ENCODE results near the gene RB1. TPM values are rescaled to one million over a fixed set of nuclear protein-coding genes. Genes with fewer than 3 reads are reported as not detected.
A peak's percentile ranks its signal among the peaks of the same experiment; 100 is the strongest.

The RB1 gene
- total RNA-seq, 2 donors from 2014 or later: 26.5 to 48.1 TPM

DNA sequence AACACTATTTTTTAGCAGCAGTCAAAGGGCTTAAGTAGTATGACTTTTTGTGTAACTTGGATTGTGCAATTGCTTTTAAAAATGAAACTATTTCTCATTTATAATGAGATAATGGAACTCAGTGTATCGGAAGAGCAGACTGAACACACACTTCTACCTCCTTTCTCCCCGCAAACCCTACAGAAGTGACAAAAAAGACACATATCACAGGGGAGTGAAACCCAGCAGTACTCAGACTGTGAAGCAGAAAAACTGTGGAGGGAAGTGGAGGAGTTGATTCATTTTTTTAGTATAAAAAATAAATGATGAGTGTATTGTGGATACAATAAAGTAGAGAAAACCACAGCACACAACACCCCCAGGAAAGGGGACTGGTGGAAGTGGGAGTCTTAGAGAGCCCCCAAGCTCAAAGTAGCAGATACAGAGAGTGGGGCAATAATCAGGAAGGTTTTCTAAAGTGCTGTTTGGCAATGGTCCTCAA lies 99.6 kb downstream of the RB1 start:
- no peak for TF ChIP-seq CTCF (IDR thresholded peaks at IDR 0.05)
- peak overlapping the region; percentile 71 to 78 for H3K27ac ChIP-seq
- H3K36me3 ChIP-seq: no peaks in the 10 kb centered on the region
- no peak for DNase-seq (ENCODE audit: low spot score)
- no peak for ATAC-seq (ENCODE audit: insufficient number of reproducible peaks, low FRiP score, low read depth)
- H3K4me3 ChIP-seq: peak overlapping the region; percentile 43
- H3K9me3 ChIP-seq: no peaks in the 10 kb centered on the region
- no peaks in the 10 kb centered on the region for H3K27me3 ChIP-seq (replicated peaks; ENCODE audit: insufficient read depth)
- peaks cover 49 to 83% of the 10 kb centered on the region in 2 donors for H3K4me1 ChIP-seq (ENCODE audit: control insufficient read depth in 1 of 2, low read depth in 2 of 2)

DNA sequence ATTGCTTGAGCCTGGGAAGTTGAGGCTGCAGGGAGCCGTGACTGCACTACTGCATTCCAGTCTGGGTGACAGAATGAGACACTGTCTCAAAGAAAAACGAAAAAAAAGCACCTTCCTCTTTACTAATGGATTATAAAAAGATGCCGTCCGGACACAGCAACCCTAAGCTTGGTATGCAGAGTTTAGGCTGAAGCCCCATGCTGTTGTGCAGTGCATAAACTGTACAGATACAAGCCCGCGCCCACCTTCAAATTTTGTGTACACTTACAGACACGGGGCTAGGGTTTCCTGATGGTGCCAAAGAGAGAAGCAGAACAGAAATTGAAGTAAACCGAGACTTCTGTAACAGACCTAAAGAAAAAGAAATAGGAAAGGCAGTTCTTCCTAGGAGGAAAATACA lies 100.4 kb downstream of the RB1 start:
- H3K4me3 ChIP-seq: no peak overlapping the region
- DNase-seq (ENCODE audit: low spot score) (no peak), ATAC-seq (ENCODE audit: insufficient number of reproducible peaks, low FRiP score, low read depth) (no peak)
- no peaks in the 10 kb centered on the region for H3K9me3 ChIP-seq
- no peaks in the 10 kb centered on the region for H3K36me3 ChIP-seq
- no peaks in the 10 kb centered on the region for H3K27me3 ChIP-seq (replicated peaks; ENCODE audit: insufficient read depth)
- H3K4me1 ChIP-seq (ENCODE audit: control insufficient read depth in 1 of 2, low read depth in 2 of 2): peaks cover 41 to 84% of the 10 kb centered on the region in 2 donors
- H3K27ac ChIP-seq: peak overlapping the region; percentile 71 to 78
- no peak for TF ChIP-seq CTCF (IDR thresholded peaks at IDR 0.05)

GRCh38 chr13:48404952-48405351 lies 101.4 kb downstream of the RB1 start:
- Histone ChIP-seq H3K4me3 (no peak overlapping the region), H3K27ac (peak overlapping the region in 1 of 2 donors; percentile 71), H3K36me3 (no peaks in the 10 kb centered on the region), H3K27me3 (replicated peaks; ENCODE audit: insufficient read depth) (no peaks in the 10 kb centered on the region), H3K4me1 (ENCODE audit: control insufficient read depth in 1 of 2, low read depth in 2 of 2) (peaks cover 32 to 79% of the 10 kb centered on the region in 2 donors), H3K9me3 (no peaks in the 10 kb centered on the region)
- TF ChIP-seq CTCF (IDR thresholded peaks at IDR 0.05): no peak
- no peak for ATAC-seq (ENCODE audit: insufficient number of reproducible peaks, low FRiP score, low read depth)
- no peak for DNase-seq (ENCODE audit: low spot score)

GRCh38 chr13:48405875-48406274 lies 102.3 kb downstream of the RB1 start:
- DNase-seq (ENCODE audit: low spot score) (no peak), ATAC-seq (ENCODE audit: insufficient number of reproducible peaks, low FRiP score, low read depth) (no peak)
- H3K27me3 ChIP-seq (replicated peaks; ENCODE audit: insufficient read depth): no peaks in the 10 kb centered on the region
- H3K4me1 ChIP-seq (ENCODE audit: control insufficient read depth in 1 of 2, low read depth in 2 of 2): peaks cover 23 to 69% of the 10 kb centered on the region in 2 donors
- no peaks in the 10 kb centered on the region for H3K36me3 ChIP-seq
- no peaks in the 10 kb centered on the region for H3K9me3 ChIP-seq
- peak overlapping the region in 1 of 2 donors; percentile 71 for H3K27ac ChIP-seq
- TF ChIP-seq CTCF (IDR thresholded peaks at IDR 0.05): no peak
- no peak overlapping the region for H3K4me3 ChIP-seq

- Histone ChIP-seq H3K9me3 (no peaks in the 10 kb centered on the region), H3K36me3 (no peaks in the 10 kb centered on the region), H3K27me3 (replicated peaks; ENCODE audit: insufficient read depth) (no peaks in the 10 kb centered on the region), H3K27ac (peak overlapping the region in 1 of 2 donors; percentile 56), H3K4me1 (ENCODE audit: control insufficient read depth in 1 of 2, low read depth in 2 of 2) (peaks cover 14 to 33% of the 10 kb centered on the region in 2 donors), H3K4me3 (peak overlapping the region; percentile 71)
- no peak for TF ChIP-seq CTCF (IDR thresholded peaks at IDR 0.05)
- ATAC-seq (ENCODE audit: insufficient number of reproducible peaks, low FRiP score, low read depth) (no peak), DNase-seq (ENCODE audit: low spot score) (no peak)
Observed at GRCh38 chr13:48410199-48410598, 106.6 kb downstream of the RB1 start.
